Measurements from ENCODE around the gene CAMTA1. TPM values are rescaled to one million over a fixed set of nuclear protein-coding genes. Genes with fewer than 3 reads are reported as not detected.

CAMTA1 gene
- total RNA-seq, 1 experiment from 2014 or later = 69.5 TPM

GRCh38 chr1:7507285-7508019 is 722.2 kb downstream of the CAMTA1 start:
- Histone ChIP-seq H4K20me1 (ENCODE audit: insufficient read depth) (no peaks in the 10 kb centered on the region), H3K79me2 (ENCODE audit: insufficient read depth, low read length) (no peaks in the 10 kb centered on the region), H3K4me3 (replicated peaks in 1 of 2; ENCODE audit: low read depth in 1 of 2, low read length in 2 of 2) (no peak overlapping the region), H3K27me3 (ENCODE audit: insufficient read depth, low read length) (no peaks in the 10 kb centered on the region), H2AFZ (ENCODE audit: low read depth, low read length, poor library complexity, severe bottlenecking) (no peak overlapping the region), H3K9ac (ENCODE audit: low read length) (no peak overlapping the region), H3K36me3 (ENCODE audit: control insufficient read depth in 1 of 2, insufficient read depth in 2 of 2, low read length in 2 of 2) (no peaks in the 10 kb centered on the region), H3K9me2 (ENCODE audit: insufficient read depth) (no peaks in the 10 kb centered on the region), H3K4me1 (ENCODE audit: control insufficient read depth in 1 of 2, insufficient read depth in 2 of 2, low read length in 2 of 2) (no peaks in the 10 kb centered on the region), H3K27ac (ENCODE audit: low read depth, low read length) (no peak overlapping the region), H3K4me2 (ENCODE audit: low read length) (no peak overlapping the region), H3K9me3 (ENCODE audit: control insufficient read depth in 1 of 2, insufficient read depth in 1 of 2, low read depth in 1 of 2, low read length in 2 of 2) (no peaks in the 10 kb centered on the region)
- DNase-seq (ENCODE audit: low read depth, low spot score) (no peak), ATAC-seq (no peak)
- ChIA-PET CTCF (no interaction called here), POLR2A (interaction anchor here (0.5 kb wide), 1 partner anchor 798 kb away, joined by 3 read pairs; no protein-coding TSS in a partner anchor), RAD21 (ENCODE audit: low non-redundant PET in 1 of 2, low total read pairs in 2 of 2, uncharacterized antibody in 2 of 2, unreplicated experiment in 2 of 2) (no interaction called here)
- no peak for TF ChIP-seq TCF7L2 (IDR thresholded peaks at IDR 0.05; ENCODE audit: borderline replicate concordance, extremely low read depth, insufficient read depth, insufficient read length)
- TF ChIP-seq MAX (IDR thresholded peaks at IDR 0.05) = no peak
- no peak for TF ChIP-seq RAD21 (IDR thresholded peaks at IDR 0.05; ENCODE audit: low read depth)
- TF ChIP-seq ZNF274 (IDR thresholded peaks at IDR 0.05; ENCODE audit: low read depth, low read length) = no peak
- TF ChIP-seq POLR2AphosphoS5 (IDR thresholded peaks at IDR 0.05; ENCODE audit: low read depth, low read length) = no peak
- BruUV-seq (replicated peaks) = no TSS peak
- intact Hi-C loops (cut with micrococcal nuclease) = no loop called here

- BruUV-seq (replicated peaks) = no TSS peak
- intact Hi-C loops (cut with micrococcal nuclease) = no loop called here
- TF ChIP-seq YY1 (IDR thresholded peaks at IDR 0.05; ENCODE audit: extremely low read depth, insufficient replicate concordance, low read depth, low read length) (no peak), POLR2A (IDR thresholded peaks at IDR 0.05; ENCODE audit: borderline replicate concordance, extremely low read depth, insufficient read depth, insufficient read length) (no peak), FOSL1 (IDR thresholded peaks at IDR 0.05; ENCODE audit: low read depth) (no peak), ATF3 (IDR thresholded peaks at IDR 0.05) (no peak), SP1 (IDR thresholded peaks at IDR 0.05; ENCODE audit: low read depth) (no peak), RAD21 (IDR thresholded peaks at IDR 0.05; ENCODE audit: low read depth) (no peak), TCF7L2 (IDR thresholded peaks at IDR 0.05; ENCODE audit: borderline replicate concordance, extremely low read depth, insufficient read depth, insufficient read length) (no peak), SIN3A (IDR thresholded peaks at IDR 0.05; ENCODE audit: low read depth) (no peak), EZH2phosphoT487 (IDR thresholded peaks at IDR 0.05; ENCODE audit: borderline replicate concordance) (no peak), ELF1 (IDR thresholded peaks at IDR 0.05; ENCODE audit: borderline replicate concordance, low read depth) (no peak), POLR2AphosphoS5 (IDR thresholded peaks at IDR 0.05; ENCODE audit: low read depth, low read length) (no peak), ZFX (IDR thresholded peaks at IDR 0.05) (no peak), ZBTB33 (IDR thresholded peaks at IDR 0.05; ENCODE audit: extremely low read depth, insufficient replicate concordance, low read length) (no peak)
- no peaks in the 10 kb centered on the region for H4K20me1 ChIP-seq (ENCODE audit: insufficient read depth)
- no peaks in the 10 kb centered on the region for H3K9me2 ChIP-seq (ENCODE audit: insufficient read depth)
- H3K27ac ChIP-seq (ENCODE audit: low read depth, low read length) = no peak overlapping the region
- no peaks in the 10 kb centered on the region for H3K36me3 ChIP-seq (ENCODE audit: control insufficient read depth in 1 of 2, insufficient read depth in 2 of 2, low read length in 2 of 2)
- no peaks in the 10 kb centered on the region for H3K79me2 ChIP-seq (ENCODE audit: insufficient read depth, low read length)
- ChIA-PET RAD21 (ENCODE audit: low non-redundant PET in 1 of 2, low total read pairs in 2 of 2, uncharacterized antibody in 2 of 2, unreplicated experiment in 2 of 2) (no interaction called here), CTCF (no interaction called here), POLR2A (no interaction called here)
- H3K27me3 ChIP-seq (ENCODE audit: insufficient read depth, low read length) = no peaks in the 10 kb centered on the region
- no peak overlapping the region for H3K9ac ChIP-seq (ENCODE audit: low read length)
- H3K4me3 ChIP-seq (replicated peaks in 1 of 2; ENCODE audit: low read depth in 1 of 2, low read length in 2 of 2) = no peak overlapping the region
- no peaks in the 10 kb centered on the region for H3K9me3 ChIP-seq (ENCODE audit: control insufficient read depth in 1 of 2, insufficient read depth in 1 of 2, low read depth in 1 of 2, low read length in 2 of 2)
- H3K4me1 ChIP-seq (ENCODE audit: control insufficient read depth in 1 of 2, insufficient read depth in 2 of 2, low read length in 2 of 2) = no peaks in the 10 kb centered on the region
- no peak overlapping the region for H2AFZ ChIP-seq (ENCODE audit: low read depth, low read length, poor library complexity, severe bottlenecking)
- no peak overlapping the region for H3K4me2 ChIP-seq (ENCODE audit: low read length)
- DNase-seq (ENCODE audit: low read depth, low spot score) = no peak
- no peak for ATAC-seq
Measured at GRCh38 chr1:7508052-7508933, 723.0 kb downstream of the CAMTA1 start.

All from HCT116 (cell line).